ENCODE data around the gene PIK3AP1.

DNA sequence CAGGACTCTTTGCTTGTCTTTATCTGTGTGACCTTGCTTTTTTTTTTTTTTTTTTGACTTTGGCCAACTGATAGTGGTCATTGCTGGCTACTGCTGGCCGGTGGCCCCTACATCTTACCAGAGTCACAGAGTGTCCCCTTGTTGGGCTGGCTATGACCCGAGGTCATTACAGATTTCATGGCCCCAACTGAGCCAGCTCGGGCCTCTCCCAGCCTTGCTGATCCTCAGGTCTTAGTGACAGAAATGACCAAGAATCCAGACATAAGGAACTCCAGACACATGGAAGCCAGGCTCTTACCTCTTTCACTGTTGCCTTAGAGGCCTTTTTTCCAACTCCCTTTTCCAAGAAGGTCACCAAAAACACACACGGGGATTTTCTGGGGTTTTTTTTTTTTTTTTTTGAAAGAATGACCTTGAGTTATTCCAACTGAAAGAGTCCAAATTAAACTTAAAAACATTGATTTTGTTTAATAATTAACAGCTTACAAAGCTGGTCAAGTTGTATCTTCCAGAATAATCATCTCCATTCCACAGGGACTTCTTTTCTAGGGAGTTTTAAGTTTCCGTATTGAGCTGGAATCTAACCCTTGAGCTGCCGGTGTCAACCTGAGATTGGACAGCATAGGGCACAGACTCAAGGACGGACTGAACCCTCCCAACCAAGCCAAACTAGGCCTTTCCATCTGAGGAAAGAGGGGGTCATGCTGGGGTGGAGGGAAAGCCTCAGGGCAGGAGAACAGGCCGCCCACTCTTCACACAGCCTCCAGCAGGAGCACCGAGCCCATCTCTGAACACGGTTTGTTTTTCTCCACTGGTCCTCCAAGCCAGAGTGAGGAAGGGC, 43.8 kb downstream of the PIK3AP1 start:
- TF ChIP-seq CTCF (IDR thresholded peaks at IDR 0.05): no peak
- TF ChIP-seq POLR2AphosphoS5 (IDR thresholded peaks at IDR 0.05): no peak
- no peak for TF ChIP-seq POLR2A (IDR thresholded peaks at IDR 0.05)

Data from upper lobe of left lung (tissue), 4 donors.